Muscle layer of colon (tissue), 2 donors: ENCODE data around the gene RPSA.
"Not testable (repeated sequence)": the region's sequence is repeated elsewhere in the genome, so short reads cannot be mapped to it uniquely, and the experiment has no call there.

Experiments
- H3K27ac ChIP-seq: one replicate; pipeline ENCODE4 v1.7.0; 2013; ENCODE audit warnings: low read depth, mild to moderate bottlenecking, low read length, moderate library complexity
- H3K27me3 ChIP-seq, 2 donors: one replicate each; pipeline ENCODE4 v1.7.0; 2013; ENCODE audit warnings: low read length in 2 of 2, mild to moderate bottlenecking in 2 of 2; ENCODE audit not compliant: insufficient read depth in 2 of 2, control insufficient read depth in 1 of 2
- H3K36me3 ChIP-seq: one replicate; pipeline ENCODE4 v1.7.0; 2013; ENCODE audit warnings: mild to moderate bottlenecking, low read length; ENCODE audit not compliant: insufficient read depth
- H3K4me1 ChIP-seq: one replicate; pipeline ENCODE4 v1.7.0; 2013; ENCODE audit warnings: mild to moderate bottlenecking, low read length; ENCODE audit not compliant: insufficient read depth
- H3K4me3 ChIP-seq, 2 donors: one replicate each; pipeline ENCODE4 v1.7.0; 2013; ENCODE audit warnings: low read length in 2 of 2, low read depth in 1 of 2, mild to moderate bottlenecking in 1 of 2, moderate library complexity in 1 of 2
- H3K9ac ChIP-seq: one replicate; pipeline ENCODE4 v1.7.0; 2013; ENCODE audit warnings: low read length
- H3K9me3 ChIP-seq: one replicate; pipeline ENCODE4 v1.7.0; 2013; ENCODE audit warnings: mild to moderate bottlenecking, low read length
- donor health status: abdominal sarcoma.
- donor health status: Adenocarcinoma of cecum.

RPSA gene

DNA sequence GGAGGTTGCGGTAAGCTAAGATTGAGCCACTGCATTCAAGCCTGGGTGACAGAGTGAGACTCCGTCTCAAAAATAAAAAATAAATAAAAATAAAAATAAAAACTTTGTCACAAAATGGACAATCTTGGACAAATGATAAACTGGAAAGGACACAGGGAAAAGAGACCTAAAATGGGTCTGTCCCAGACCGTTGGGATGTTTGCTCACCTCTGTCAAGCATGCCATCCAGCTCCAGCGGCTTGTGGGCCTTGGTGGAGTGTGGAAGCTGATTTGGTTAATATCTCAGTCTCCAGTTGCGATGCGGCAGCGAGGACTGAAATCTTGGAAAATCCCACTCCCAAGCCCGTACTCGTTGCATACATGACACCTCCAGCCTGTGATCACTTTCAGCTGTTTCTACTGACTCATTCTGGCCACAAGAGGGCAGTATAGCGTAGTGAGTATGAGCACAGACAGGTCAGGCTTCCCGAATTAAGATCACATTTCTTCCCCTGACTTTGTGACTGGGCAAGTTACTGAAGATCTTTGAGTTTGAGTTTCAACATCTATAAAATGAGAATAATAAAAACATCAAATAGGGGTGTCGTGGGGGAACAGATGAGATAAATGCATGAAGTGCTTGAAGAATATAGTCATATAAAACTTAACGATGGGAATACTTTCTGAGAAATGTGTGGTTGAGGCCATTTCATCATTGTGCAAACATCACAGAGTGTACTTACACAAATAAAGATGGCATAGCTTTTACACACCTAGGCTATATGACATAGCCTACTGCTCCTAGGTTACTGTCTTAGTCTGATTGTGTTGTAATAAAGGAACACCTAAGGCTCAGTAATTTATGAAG, 41.3 kb downstream of the RPSA start:
- Histone ChIP-seq H3K4me1 (no peaks in the 10 kb centered on the region), H3K36me3 (no peaks in the 10 kb centered on the region), H3K9me3 (no peaks in the 10 kb centered on the region), H3K9ac (no peak overlapping the region), H3K27ac (no peak overlapping the region), H3K4me3 (no peak overlapping the region), H3K27me3 (no peaks in the 10 kb centered on the region)

DNA sequence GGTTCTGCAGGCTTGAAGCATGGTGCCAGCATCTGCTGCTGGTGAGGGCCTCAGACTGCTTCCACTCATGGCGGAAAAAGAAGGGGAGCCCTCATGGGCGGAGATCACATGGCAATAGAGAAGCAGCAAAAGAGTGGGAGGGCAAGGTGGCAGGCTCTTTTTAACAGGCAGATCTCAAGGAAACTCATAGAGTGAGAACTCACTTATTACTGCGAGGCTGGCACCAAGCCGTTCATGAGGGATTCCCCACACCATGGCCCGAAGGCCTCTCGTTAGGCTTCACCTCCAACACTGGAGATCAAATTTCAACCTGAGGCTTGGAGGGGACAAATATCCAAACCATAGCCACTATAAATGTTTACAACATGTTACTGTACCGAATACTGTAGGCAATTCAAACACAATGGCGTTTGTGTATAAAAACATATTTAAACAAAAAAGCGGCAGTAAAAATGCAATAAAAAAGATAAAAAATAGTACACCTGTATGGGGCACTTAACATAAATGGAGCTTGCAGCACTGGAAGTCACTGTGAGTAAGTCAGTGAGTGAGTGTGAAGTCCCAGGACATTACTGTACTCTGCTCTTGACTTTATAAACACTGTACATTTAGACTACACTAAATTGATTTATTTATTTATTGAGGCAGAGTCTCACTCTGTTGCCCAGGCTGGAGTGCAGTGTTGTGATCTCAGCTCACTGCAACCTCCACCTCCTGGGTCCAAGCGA, 42.1 kb downstream of the RPSA start:
- no peak overlapping the region for H3K27ac ChIP-seq

DNA sequence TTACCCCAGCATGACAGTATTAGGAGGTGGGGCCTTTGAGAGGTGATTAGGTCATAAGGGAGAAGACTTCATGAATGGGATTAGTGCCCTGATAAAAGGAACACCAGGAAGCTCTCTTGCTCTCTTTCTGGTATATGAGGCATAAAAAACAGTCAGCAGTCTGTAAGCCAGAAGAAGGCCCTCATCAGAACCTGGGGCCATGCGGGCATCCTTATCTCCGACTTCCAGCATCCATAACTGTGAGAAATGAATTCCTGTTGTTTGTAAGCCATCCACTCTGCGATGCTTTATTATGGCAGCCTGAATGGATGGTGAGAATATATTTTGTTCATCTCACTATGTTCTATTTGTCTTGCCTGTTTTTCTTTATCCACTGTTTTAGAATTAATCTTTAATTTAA, 43.3 kb downstream of the RPSA start:
- no peaks in the 10 kb centered on the region for H3K9me3 ChIP-seq
- no peak overlapping the region for H3K9ac ChIP-seq
- H3K36me3 ChIP-seq, result no peaks in the 10 kb centered on the region
- no peak overlapping the region for H3K4me3 ChIP-seq
- H3K27me3 ChIP-seq, result no peaks in the 10 kb centered on the region
- no peak overlapping the region for H3K27ac ChIP-seq
- H3K4me1 ChIP-seq, result no peaks in the 10 kb centered on the region

More for the DNA sequence above, 42.1 kb downstream of the RPSA start:
- H3K4me1 ChIP-seq, result no peaks in the 10 kb centered on the region
- H3K9ac ChIP-seq, result no peak overlapping the region
- no peak overlapping the region for H3K4me3 ChIP-seq
- H3K9me3 ChIP-seq, result no peaks in the 10 kb centered on the region
- H3K27me3 ChIP-seq, result no peaks in the 10 kb centered on the region
- no peaks in the 10 kb centered on the region for H3K36me3 ChIP-seq

DNA sequence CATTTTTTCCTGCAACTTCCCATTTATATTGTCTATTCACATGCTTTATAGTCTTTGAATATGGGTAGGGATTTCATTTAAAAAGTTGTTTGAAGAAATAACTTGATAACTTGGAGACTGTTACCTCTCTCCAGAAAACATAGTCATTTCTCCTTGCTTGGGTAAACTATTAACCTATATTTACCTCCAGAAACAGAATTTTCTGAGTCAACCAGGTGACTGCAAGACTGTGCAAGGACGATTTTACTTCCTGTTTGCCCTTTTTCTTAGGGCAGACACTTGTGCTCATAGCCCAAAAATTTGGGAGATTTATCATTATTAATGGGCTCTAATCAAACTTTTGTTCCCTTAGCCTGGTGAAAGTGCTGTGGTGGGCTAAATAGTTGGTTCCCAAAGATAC, 46.6 kb downstream of the RPSA start:
- H3K9me3 ChIP-seq, result no peaks in the 10 kb centered on the region
- no peak overlapping the region for H3K4me3 ChIP-seq
- no peak overlapping the region for H3K9ac ChIP-seq
- no peaks in the 10 kb centered on the region for H3K36me3 ChIP-seq
- H3K27me3 ChIP-seq, result no peaks in the 10 kb centered on the region
- no peaks in the 10 kb centered on the region for H3K4me1 ChIP-seq
- no peak overlapping the region for H3K27ac ChIP-seq

DNA sequence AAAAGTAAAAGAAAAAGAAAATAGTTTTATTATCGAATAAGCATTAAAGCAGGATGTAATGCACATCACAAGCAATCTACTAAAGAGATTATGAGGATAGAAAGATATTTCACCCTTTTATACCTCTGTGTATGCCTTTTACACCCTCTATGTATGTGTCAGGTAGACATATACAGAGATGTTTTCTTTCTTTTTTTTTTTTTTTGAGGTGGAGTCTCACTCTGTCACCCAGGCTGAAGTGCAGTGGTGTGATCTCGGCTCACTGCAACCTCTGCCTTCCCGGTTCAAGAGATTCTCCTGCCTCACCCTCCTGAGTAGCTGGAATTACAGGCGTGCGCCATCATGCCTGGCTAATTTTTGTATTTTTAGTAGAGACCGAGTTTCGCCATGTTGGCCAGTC, 47.4 kb downstream of the RPSA start:
- H3K9ac ChIP-seq, H3K27ac ChIP-seq, H3K9me3 ChIP-seq, H3K4me1 ChIP-seq, H3K27me3 ChIP-seq, H3K4me3 ChIP-seq, H3K36me3 ChIP-seq: not testable (repeated sequence)

DNA sequence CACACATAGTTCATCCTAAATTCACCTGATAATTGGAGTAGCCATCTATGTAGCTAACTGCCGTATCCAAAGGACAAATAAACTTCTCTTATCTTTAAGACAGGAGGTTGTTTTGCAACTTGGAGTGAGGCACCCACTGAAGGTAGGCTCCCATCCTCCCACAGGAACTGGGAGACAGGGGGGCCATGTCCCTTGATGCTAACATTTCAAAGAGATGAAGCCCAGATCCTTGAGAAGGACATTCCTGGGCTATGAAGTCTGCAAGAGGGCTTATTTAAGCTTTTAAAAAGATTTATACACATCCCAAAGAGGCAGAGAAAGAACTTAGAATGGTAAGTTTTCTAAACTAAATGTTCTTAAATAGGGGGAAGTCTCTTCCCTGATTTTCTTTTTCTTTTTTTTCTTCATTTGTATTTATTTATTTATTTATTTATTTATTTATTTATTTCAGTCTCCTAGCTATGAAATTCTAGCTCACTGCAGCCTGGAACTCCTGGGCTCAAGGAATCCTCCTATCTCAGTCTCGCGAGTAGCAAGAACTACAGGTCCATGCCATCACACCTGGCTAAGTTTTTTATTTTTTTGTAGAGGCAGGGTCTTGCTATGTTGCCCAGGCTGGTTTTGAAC, 48.2 kb downstream of the RPSA start:
- no peaks in the 10 kb centered on the region for H3K4me1 ChIP-seq
- H3K27ac ChIP-seq, result no peak overlapping the region
- H3K9ac ChIP-seq, result no peak overlapping the region
- no peaks in the 10 kb centered on the region for H3K36me3 ChIP-seq
- no peaks in the 10 kb centered on the region for H3K9me3 ChIP-seq
- H3K27me3 ChIP-seq, result no peaks in the 10 kb centered on the region
- H3K4me3 ChIP-seq, result no peak overlapping the region

DNA sequence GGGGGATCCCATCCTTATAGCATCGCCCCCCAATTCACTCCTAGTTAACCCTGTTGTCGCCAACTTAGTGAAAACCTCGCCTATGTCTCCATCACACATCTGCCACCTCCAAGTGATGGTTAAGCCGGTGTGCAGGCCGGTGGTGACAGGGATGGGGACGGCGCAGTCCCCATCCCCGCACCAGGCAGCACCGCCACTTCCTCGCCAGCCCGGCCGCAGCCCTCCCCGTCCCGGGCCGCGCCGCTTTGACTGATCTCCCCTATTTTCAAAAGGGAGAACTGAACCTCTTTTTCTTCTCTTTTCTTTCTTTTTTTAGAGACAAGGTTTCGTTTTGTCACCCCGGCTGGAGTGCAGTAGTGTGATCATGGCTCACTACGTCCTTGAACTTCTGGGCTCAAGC, 49.6 kb downstream of the RPSA start:
- Histone ChIP-seq H3K9me3 (no peaks in the 10 kb centered on the region), H3K36me3 (no peaks in the 10 kb centered on the region), H3K27me3 (no peaks in the 10 kb centered on the region), H3K4me1 (no peaks in the 10 kb centered on the region), H3K9ac (no peak overlapping the region), H3K4me3 (no peak overlapping the region), H3K27ac (no peak overlapping the region)

DNA sequence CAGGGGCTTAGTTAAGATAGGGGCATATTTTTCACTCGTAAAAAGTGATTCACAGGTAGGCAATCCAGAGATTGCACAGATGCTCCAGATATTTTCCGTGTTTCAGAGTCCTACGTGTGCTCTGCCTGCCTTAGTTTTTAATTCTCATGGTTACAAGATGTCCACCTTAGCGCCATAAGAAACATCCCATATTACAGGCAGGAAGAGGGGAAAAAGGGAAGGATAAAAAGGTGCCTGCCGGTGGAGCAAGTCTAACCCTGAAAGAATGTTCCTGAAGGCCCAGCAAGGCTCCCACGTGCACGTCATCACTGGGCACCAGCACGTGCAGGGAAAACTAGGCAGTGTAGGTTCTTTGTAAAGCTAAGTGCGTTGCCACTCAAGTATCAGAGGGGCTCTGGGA, 50.8 kb downstream of the RPSA start:
- Histone ChIP-seq H3K27ac (no peak overlapping the region), H3K9me3 (no peaks in the 10 kb centered on the region), H3K4me3 (no peak overlapping the region), H3K27me3 (no peaks in the 10 kb centered on the region), H3K9ac (no peak overlapping the region), H3K4me1 (no peaks in the 10 kb centered on the region), H3K36me3 (no peaks in the 10 kb centered on the region)

DNA sequence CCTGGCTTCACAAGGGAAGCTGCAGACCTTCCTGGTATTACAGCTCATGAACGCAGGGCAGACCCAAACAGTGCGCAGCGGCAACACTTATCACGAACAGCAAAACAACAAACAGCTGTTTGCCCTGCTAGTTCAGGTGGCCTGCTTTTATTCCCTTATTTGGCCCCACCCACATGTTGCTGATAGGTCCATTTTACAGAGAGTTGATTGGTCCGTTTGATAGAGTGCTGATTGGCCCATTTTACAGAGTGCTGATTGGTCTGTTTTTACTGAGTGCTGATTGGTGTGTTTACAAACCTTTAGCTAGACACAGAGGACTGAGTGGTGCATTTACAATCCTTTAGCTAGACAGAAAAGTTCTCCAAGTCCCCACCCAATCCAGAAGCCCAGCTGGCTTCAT, 52.1 kb downstream of the RPSA start:
- not testable (repeated sequence) for H3K9ac ChIP-seq, H3K4me1 ChIP-seq, H3K9me3 ChIP-seq, H3K36me3 ChIP-seq, H3K27me3 ChIP-seq, H3K27ac ChIP-seq, H3K4me3 ChIP-seq

DNA sequence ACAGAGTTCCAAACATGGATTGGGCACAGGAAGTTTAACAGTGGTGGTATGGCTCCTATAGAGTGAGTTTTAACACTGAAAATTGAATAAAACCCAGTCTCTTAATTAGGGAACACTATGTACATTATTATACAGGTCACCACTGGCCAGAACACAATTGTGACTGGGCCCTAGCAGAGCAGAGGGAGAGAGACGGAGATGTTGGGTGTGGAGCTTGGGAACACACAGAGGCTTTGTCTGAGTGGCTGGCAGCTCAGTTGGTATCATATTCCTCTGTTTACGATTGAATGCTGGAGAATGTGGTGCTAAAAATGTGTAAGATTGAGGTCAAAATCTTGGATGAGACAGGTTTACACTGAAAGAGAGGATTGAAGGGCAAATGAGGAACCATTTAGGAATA, 54.2 kb downstream of the RPSA start:
- no peaks in the 10 kb centered on the region for H3K4me1 ChIP-seq
- no peaks in the 10 kb centered on the region for H3K27me3 ChIP-seq
- H3K9ac ChIP-seq, result no peak overlapping the region
- no peak overlapping the region for H3K4me3 ChIP-seq
- H3K27ac ChIP-seq, result no peak overlapping the region
- no peaks in the 10 kb centered on the region for H3K36me3 ChIP-seq
- no peaks in the 10 kb centered on the region for H3K9me3 ChIP-seq
